ENCODE measurements around the gene PRR35. TPM values are rescaled to one million over a fixed set of nuclear protein-coding genes. Genes with fewer than 3 reads are reported as not detected.

Gene PRR35
- total and polyA plus RNA-seq, 12 donors: not detected

DNA sequence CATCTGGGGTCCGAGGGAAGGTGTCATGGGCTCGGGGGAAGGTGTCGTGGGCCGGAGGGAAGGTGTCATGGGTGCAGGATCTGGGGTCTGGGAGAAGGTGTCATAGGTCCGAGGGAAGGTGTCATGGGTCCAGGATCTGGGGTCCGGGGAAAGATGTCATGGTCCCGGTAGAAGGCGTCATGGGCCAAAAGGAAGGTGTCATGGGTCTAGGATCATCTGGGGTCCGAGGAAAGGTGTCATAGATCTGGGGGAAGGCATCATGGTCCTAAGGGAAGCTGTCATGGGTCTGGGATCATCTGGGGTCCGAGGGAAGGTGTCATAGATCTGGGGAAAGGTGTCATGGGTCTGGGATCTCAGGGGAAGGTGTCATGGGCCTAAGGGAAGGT, 30.6 kb downstream of the PRR35 start:
- ATAC-seq (no peak), DNase-seq (no peak)
- 51 to 57% methylated on average over 10 of the region's 10 CpGs for WGBS, 2 donors
- no peaks in the 10 kb centered on the region for H3K27me3 ChIP-seq
- H3K27ac ChIP-seq: peak overlapping the region in 6 of 10 donors; percentile 75 to 90 (median 82)
- TF ChIP-seq, protein P1, sequence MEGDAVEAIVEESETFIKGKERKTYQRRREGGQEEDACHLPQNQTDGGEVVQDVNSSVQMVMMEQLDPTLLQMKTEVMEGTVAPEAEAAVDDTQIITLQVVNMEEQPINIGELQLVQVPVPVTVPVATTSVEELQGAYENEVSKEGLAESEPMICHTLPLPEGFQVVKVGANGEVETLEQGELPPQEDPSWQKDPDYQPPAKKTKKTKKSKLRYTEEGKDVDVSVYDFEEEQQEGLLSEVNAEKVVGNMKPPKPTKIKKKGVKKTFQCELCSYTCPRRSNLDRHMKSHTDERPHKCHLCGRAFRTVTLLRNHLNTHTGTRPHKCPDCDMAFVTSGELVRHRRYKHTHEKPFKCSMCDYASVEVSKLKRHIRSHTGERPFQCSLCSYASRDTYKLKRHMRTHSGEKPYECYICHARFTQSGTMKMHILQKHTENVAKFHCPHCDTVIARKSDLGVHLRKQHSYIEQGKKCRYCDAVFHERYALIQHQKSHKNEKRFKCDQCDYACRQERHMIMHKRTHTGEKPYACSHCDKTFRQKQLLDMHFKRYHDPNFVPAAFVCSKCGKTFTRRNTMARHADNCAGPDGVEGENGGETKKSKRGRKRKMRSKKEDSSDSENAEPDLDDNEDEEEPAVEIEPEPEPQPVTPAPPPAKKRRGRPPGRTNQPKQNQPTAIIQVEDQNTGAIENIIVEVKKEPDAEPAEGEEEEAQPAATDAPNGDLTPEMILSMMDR (IDR thresholded peaks at IDR 0.05): no peak
- intact Hi-C loops (cut with DNase I): loop anchor here in 3 of 10 donors (2.0 to 5.0 kb wide), 3 partner anchors 41 to 46 kb away; partner anchors contain the start of genes METTL26 (in 2 of the 3) and WFIKKN1 (in 1 of the 3)
- peaks cover 10 to 58% (median 42%) of the 10 kb centered on the region in 9 donors for H3K4me1 ChIP-seq
- peaks cover 0 to 16% (median 0%) of the 10 kb centered on the region in 9 donors for H3K36me3 ChIP-seq
- H3K9me3 ChIP-seq: no peaks in the 10 kb centered on the region
- peak overlapping the region; percentile 75 to 96 (median 90) for H3K4me3 ChIP-seq

DNA sequence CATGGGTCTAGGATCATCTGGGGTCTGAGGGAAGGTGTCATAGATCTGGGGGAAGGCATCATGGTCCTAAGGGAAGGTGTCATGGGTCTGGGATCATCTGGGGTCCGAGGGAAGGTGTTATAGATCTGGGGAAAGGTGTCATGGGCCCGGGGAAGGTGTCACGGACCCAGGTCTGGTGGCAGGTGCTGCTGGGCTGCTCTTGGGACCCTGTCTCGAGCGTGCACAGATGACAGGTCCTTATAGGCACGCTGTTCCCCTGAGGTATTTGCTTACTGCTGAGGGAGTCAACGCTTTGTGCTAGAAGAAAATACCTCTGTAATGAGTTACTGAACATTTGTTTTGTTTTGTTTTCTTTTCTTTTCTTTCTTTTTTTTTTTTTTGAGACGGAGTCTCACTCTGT, 31.0 kb downstream of the PRR35 start:
- TF ChIP-seq, protein P1 (IDR thresholded peaks at IDR 0.05): no peak
- Histone ChIP-seq H3K27ac (no peak overlapping the region), H3K36me3 (peaks cover 0 to 19% (median 0%) of the 10 kb centered on the region in 9 donors), H3K4me3 (peak overlapping the region in 4 of 10 donors; percentile 75 to 94 (median 85)), H3K27me3 (no peaks in the 10 kb centered on the region), H3K4me1 (peaks cover 10 to 59% (median 42%) of the 10 kb centered on the region in 9 donors), H3K9me3 (no peaks in the 10 kb centered on the region)
- 80 to 91% methylated on average over 8 of the region's 8 CpGs for WGBS, 2 donors
- intact Hi-C loops (cut with DNase I): loop anchor here in 3 of 10 donors (2.0 to 5.0 kb wide), 3 partner anchors 41 to 46 kb away; partner anchors contain the start of genes METTL26 (in 2 of the 3) and WFIKKN1 (in 1 of the 3)
- no peak for ATAC-seq
- no peak for DNase-seq

DNA sequence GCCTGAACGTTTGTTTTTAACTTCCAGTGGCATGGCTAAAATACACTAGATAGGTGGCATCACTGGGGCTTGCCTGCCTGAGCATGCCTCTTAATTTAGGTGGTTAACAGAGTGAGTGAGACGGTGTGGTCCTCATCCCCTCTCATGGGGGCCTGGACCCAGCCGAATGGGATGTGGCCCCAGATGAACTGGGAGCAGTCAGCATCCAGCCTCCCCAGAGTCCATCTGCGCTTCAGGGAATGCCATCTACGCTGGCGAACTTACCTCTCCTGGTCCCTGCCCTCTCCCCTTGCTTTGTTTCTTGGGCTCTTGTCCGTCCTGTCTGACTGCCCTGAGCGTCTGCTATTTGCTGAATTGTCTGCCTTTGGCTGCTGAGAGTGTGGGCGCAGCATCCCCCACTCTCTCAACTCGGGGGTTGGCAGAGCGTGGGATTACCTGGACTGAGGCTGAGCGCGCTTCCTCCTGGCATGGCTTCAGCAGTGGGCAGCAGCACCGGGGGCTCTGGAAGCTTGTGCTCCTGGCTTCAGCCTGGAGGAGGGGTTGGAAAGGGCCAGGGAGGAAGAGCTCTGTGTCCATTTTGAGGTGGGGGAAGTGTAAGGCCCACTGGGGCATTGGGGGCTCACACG, 31.8 kb downstream of the PRR35 start:
- WGBS, 2 donors: 89 to 90% methylated on average over 15 of the region's 15 CpGs
- H3K9me3 ChIP-seq: no peaks in the 10 kb centered on the region
- no peak overlapping the region for H3K4me3 ChIP-seq
- ATAC-seq: no peak
- TF ChIP-seq, protein P1 (IDR thresholded peaks at IDR 0.05): no peak
- peaks cover 9 to 58% (median 37%) of the 10 kb centered on the region in 9 donors for H3K4me1 ChIP-seq
- DNase-seq: no peak
- H3K36me3 ChIP-seq: peaks cover 0 to 26% (median 0%) of the 10 kb centered on the region in 9 donors
- H3K27ac ChIP-seq: peak overlapping the region in 1 of 10 donors; percentile 24
- no peaks in the 10 kb centered on the region for H3K27me3 ChIP-seq
- intact Hi-C loops (cut with DNase I): loop anchor here in 3 of 10 donors (2.0 to 5.0 kb wide), 3 partner anchors 40 to 45 kb away; partner anchors contain the start of genes METTL26 (in 2 of the 3) and WFIKKN1 (in 1 of the 3)

DNA sequence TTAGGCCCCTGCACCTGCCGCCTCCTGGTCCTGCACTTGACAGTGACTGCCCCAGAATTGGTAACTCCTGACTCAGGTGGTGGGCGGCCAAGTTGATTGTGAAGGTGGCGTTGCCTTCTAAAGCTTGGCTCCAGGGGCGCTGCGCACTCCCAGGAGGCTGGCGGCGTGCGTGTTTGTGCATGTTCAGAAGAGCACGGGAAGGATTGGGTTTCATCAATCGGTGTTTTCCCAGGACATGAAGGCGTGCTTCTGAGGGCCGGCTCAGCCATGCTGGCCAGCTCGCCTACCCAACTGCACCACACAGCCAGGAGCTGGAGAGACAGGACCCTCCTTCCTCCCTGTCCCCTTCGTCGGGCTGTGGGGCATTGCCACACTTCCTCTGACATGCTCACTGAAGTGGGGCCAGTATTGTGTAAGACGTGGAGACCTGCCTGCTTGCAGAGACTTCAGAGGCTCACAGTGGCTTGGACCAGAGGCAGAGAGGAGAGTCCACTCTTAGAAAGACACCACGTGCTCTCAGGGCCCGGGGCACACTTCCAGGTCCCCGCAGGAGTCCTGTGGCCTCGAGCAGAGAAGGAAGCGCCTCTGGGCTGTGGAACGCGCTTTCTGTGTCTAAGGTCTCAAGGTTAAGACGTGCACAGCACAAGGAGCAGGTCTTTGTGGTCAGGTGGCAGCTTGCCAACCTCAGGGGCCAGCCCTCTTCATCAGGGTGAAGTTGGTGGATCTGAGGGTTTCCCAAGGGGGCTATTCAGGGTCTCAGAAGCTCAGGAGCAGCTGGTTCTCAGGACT, 32.5 kb downstream of the PRR35 start:
- peak overlapping the region in 1 of 10 donors; percentile 4 for H3K4me3 ChIP-seq
- 71 to 79% methylated on average over 24 of the region's 24 CpGs for WGBS, 2 donors
- H3K27me3 ChIP-seq: no peaks in the 10 kb centered on the region
- peak overlapping the region in 1 of 10 donors; percentile 24 for H3K27ac ChIP-seq
- H3K4me1 ChIP-seq: peaks cover 4 to 51% (median 31%) of the 10 kb centered on the region in 9 donors
- TF ChIP-seq, protein P1 (IDR thresholded peaks at IDR 0.05): no peak
- intact Hi-C loops (cut with DNase I): loop anchor here in 2 of 10 donors (5.0 kb wide), 2 partner anchors 40 to 45 kb away; partner anchors contain the start of genes METTL26 (in 1 of the 2) and WFIKKN1 (in 1 of the 2)
- H3K9me3 ChIP-seq: no peaks in the 10 kb centered on the region
- DNase-seq: no peak
- peaks cover 0 to 26% (median 0%) of the 10 kb centered on the region in 9 donors for H3K36me3 ChIP-seq
- no peak for ATAC-seq

Data from heart right ventricle (tissue), 16 donors.